H9 (cell line): ENCODE results near the gene NSFL1C. TPM values are rescaled to one million over a fixed set of nuclear protein-coding genes. Genes with fewer than 3 reads are reported as not detected.

Experiments used
- DNase-seq: peaks from one replicate; pipeline ENCODE4 v3.0.0-alpha.2; 2017
- H2AFZ ChIP-seq: one replicate; pipeline ENCODE4 v1.6.1; 2013; ENCODE audit warnings: mild to moderate bottlenecking, low read length, control low read depth, moderate library complexity
- H2AK5ac ChIP-seq: 2 replicates; pipeline ENCODE4 v1.6.1; 2013; ENCODE audit warnings: low read length, control low read depth, mixed read lengths; ENCODE audit not compliant: insufficient read length
- H2BK120ac ChIP-seq: one replicate; pipeline ENCODE4 v1.6.1; 2013; ENCODE audit warnings: low read depth, mild to moderate bottlenecking, low read length, control low read depth, inconsistent platforms; ENCODE audit not compliant: poor library complexity, severe bottlenecking
- H2BK12ac ChIP-seq: 2 replicates; pipeline ENCODE4 v1.6.1; 2013; ENCODE audit warnings: low read length, control low read depth, mixed read lengths, low read depth; ENCODE audit not compliant: insufficient read length
- H2BK15ac ChIP-seq: 2 replicates; pipeline ENCODE4 v1.6.1; 2013; ENCODE audit warnings: low read depth, low read length, control low read depth
- H2BK20ac ChIP-seq: one replicate; pipeline ENCODE4 v1.6.1; 2013; ENCODE audit warnings: low read depth, mild to moderate bottlenecking, low read length, control low read depth, inconsistent platforms; ENCODE audit not compliant: poor library complexity, severe bottlenecking
- H2BK5ac ChIP-seq: 2 replicates; pipeline ENCODE4 v1.6.1; 2013; ENCODE audit warnings: low read length, control low read depth, mixed read lengths; ENCODE audit not compliant: insufficient read length
- H3K14ac ChIP-seq: 2 replicates; pipeline ENCODE4 v1.6.1; 2013; ENCODE audit warnings: low read length, control low read depth; ENCODE audit not compliant: insufficient read depth
- H3K18ac ChIP-seq: 2 replicates; pipeline ENCODE4 v1.6.1; 2013; ENCODE audit warnings: low read depth, mild to moderate bottlenecking, mixed read lengths, low read length, control low read depth; ENCODE audit not compliant: insufficient read length
- H3K23ac ChIP-seq: 2 replicates; pipeline ENCODE4 v1.6.1; 2013; ENCODE audit warnings: low read length, control low read depth, mixed read lengths, low read depth; ENCODE audit not compliant: insufficient read length
- H3K23me2 ChIP-seq: 2 replicates; pipeline ENCODE4 v1.6.1; 2013; ENCODE audit warnings: low read depth, mild to moderate bottlenecking, mixed read lengths, low read length, control low read depth; ENCODE audit not compliant: insufficient read length, poor library complexity, severe bottlenecking
- H3K27ac ChIP-seq: 2 replicates; pipeline ENCODE4 v1.5.1; 2013; ENCODE audit warnings: low read length, control low read depth, mixed read lengths, low read depth; ENCODE audit not compliant: insufficient read length
- H3K27me3 ChIP-seq: 2 replicates; pipeline ENCODE4 v1.6.1; 2013; ENCODE audit warnings: low read length, control low read depth, inconsistent platforms; ENCODE audit not compliant: insufficient read depth
- H3K4ac ChIP-seq: 2 replicates; pipeline ENCODE4 v1.6.1; 2013; ENCODE audit warnings: low read depth, mild to moderate bottlenecking, control low read depth, inconsistent platforms, low read length, moderate library complexity
- H3K4me1 ChIP-seq: 2 replicates; pipeline ENCODE4 v1.6.1; 2013; ENCODE audit warnings: low read length, control low read depth, inconsistent platforms; ENCODE audit not compliant: insufficient read depth
- H3K4me2 ChIP-seq: 2 replicates; pipeline ENCODE4 v1.6.1; 2013; ENCODE audit warnings: low read length, control low read depth, mixed read lengths; ENCODE audit not compliant: insufficient read length, insufficient read depth
- H3K56ac ChIP-seq: 2 replicates; pipeline ENCODE4 v1.6.1; 2013; ENCODE audit warnings: low read depth, mild to moderate bottlenecking, mixed read lengths, low read length, control low read depth; ENCODE audit not compliant: insufficient read length
- H3K79me1 ChIP-seq: 2 replicates; pipeline ENCODE4 v1.6.1; 2013; ENCODE audit warnings: low read depth, mild to moderate bottlenecking, moderate library complexity, low read length, control low read depth, inconsistent platforms; ENCODE audit not compliant: insufficient read depth, poor library complexity, severe bottlenecking
- H3K79me2 ChIP-seq: 2 replicates; pipeline ENCODE4 v1.6.1; 2013; ENCODE audit warnings: low read length, control low read depth, inconsistent platforms; ENCODE audit not compliant: insufficient read depth
- H3K9ac ChIP-seq: 2 replicates; pipeline ENCODE4 v1.6.1; 2013; ENCODE audit warnings: low read length, control low read depth, mixed read lengths; ENCODE audit not compliant: insufficient read length; ENCODE audit errors: extremely low read depth
- H3K9me3 ChIP-seq: one replicate; pipeline ENCODE4 v1.6.1; 2013; ENCODE audit warnings: low read depth, low read length, inconsistent platforms; ENCODE audit not compliant: control insufficient read depth
- H3T11ph ChIP-seq: one replicate; pipeline ENCODE4 v1.6.1; 2013; ENCODE audit warnings: mild to moderate bottlenecking, low read length, control low read depth, inconsistent platforms
- H4K20me1 ChIP-seq: one replicate; pipeline ENCODE4 v1.6.1; 2013; ENCODE audit not compliant: control insufficient read depth, insufficient read length, insufficient read depth
- H4K5ac ChIP-seq: 2 replicates; pipeline ENCODE4 v1.6.1; 2013; ENCODE audit warnings: low read depth, mild to moderate bottlenecking, mixed read lengths, low read length, control low read depth; ENCODE audit not compliant: insufficient read length
- H4K8ac ChIP-seq: replicated peaks from 2 replicates; pipeline ENCODE4 v1.6.1; 2013; ENCODE audit warnings: low read length, control low read depth, mixed read lengths, low read depth; ENCODE audit not compliant: insufficient read length
- H4K91ac ChIP-seq: 2 replicates; pipeline ENCODE4 v1.6.1; 2013; ENCODE audit warnings: low read depth, mild to moderate bottlenecking, moderate library complexity, mixed read lengths, low read length, control low read depth; ENCODE audit not compliant: insufficient read length
- H3K27ac Mint-ChIP-seq, 3 experiments: 2 replicates in 2 of 3; 3 replicates in 1 of 3; pipeline ENCODE4 v1.8.0; 2020 to 2021; ENCODE audit warnings: mixed read lengths in 3 of 3, mild to moderate bottlenecking in 1 of 3, moderate library complexity in 1 of 3
- H3K27me3 Mint-ChIP-seq: 2 replicates; pipeline ENCODE4 v1.8.0; 2021; ENCODE audit warnings: low read depth, mild to moderate bottlenecking, moderate library complexity, mixed read lengths
- H3K36me3 Mint-ChIP-seq, 3 experiments: 2 replicates in 2 of 3; 3 replicates in 1 of 3; pipeline ENCODE4 v1.8.0; 2020 to 2021; ENCODE audit warnings: low read depth in 3 of 3, mixed read lengths in 3 of 3; ENCODE audit not compliant: insufficient read depth in 1 of 3
- H3K4me1 Mint-ChIP-seq, 2 experiments: 2 replicates each; pipeline ENCODE4 v1.8.0; 2020; ENCODE audit warnings: mixed read lengths in 2 of 2
- H3K4me3 Mint-ChIP-seq, 2 experiments: 2 replicates in 1 of 2; 3 replicates in 1 of 2; pipeline ENCODE4 v1.8.0; 2020 to 2021; ENCODE audit warnings: mild to moderate bottlenecking in 2 of 2, mixed read lengths in 2 of 2, moderate library complexity in 1 of 2
- H3K9me3 Mint-ChIP-seq, 2 experiments: 2 replicates in 1 of 2; 3 replicates in 1 of 2; pipeline ENCODE4 v1.8.0; 2020; ENCODE audit warnings: mild to moderate bottlenecking in 2 of 2, mixed read lengths in 2 of 2, moderate library complexity in 1 of 2
- CTCF ChIP-seq: fragments of 200-600 bp; sonication (generic); conservative IDR thresholded peaks from 3 replicates; pipeline ENCODE4 v1.8.0; 2021; ENCODE audit warnings: antibody characterized with exemption, mild to moderate bottlenecking
- WGBS: extraction: QIAGEN DNeasy Blood & Tissue Kit; methylation state at CpG from one replicate; pipeline ENCODE4 v1.1.7; 2013; ENCODE audit warnings: missing lambda C conversion rate, low lambda C conversion rate, mixed read lengths; ENCODE audit not compliant: insufficient read length; ENCODE audit errors: extremely low coverage; 5-methylcytosine and 5-hydroxymethylcytosine counted together
- total RNA-seq: library from RNA; stranded (reverse); gene quantifications from 2 replicates; pipeline ENCODE4 v1.2.1, GENCODE V29; 2021

Gene NSFL1C
- total RNA-seq, 1 experiment from 2014 or later, result 81.8 TPM

- Histone ChIP-seq H3K23me2 (no peaks in the 10 kb centered on the region), H3K27ac (no peak overlapping the region), H2BK20ac (no peak overlapping the region), H3K4me2 (no peak overlapping the region), H3K9ac (no peak overlapping the region), H2BK12ac (no peak overlapping the region), H2AK5ac (no peak overlapping the region), H2BK15ac (no peak overlapping the region), H2BK120ac (no peak overlapping the region), H3K18ac (no peak overlapping the region), H3K56ac (no peak overlapping the region), H3K4ac (no peak overlapping the region), H3K79me2 (no peaks in the 10 kb centered on the region), H4K20me1 (no peaks in the 10 kb centered on the region), H3K9me3 (peaks cover 11% of the 10 kb centered on the region), H3K79me1 (no peaks in the 10 kb centered on the region), H4K5ac (no peak overlapping the region), H2BK5ac (no peak overlapping the region), H3K14ac (no peak overlapping the region), H3K23ac (no peak overlapping the region), H4K91ac (no peak overlapping the region), H2AFZ (no peak overlapping the region), H4K8ac (no peak overlapping the region), H3K4me1 (peaks cover 7% of the 10 kb centered on the region), H3K27me3 (no peaks in the 10 kb centered on the region), H3T11ph (no peak overlapping the region)
- H3K27ac Mint-ChIP-seq, result no peak overlapping the region
- 0 out of 5 replicates have a peak overlapping the region, but pooled peaks of 1 of the 2 experiments have one; percentile 0 for H3K4me3 Mint-ChIP-seq
- peaks cover 51 to 62% of the 10 kb centered on the region in 2 experiments for H3K4me1 Mint-ChIP-seq
- WGBS, result no CpG with 5 or more reads among the region's 1 CpG
- H3K36me3 Mint-ChIP-seq, result peaks cover 19 to 34% (median 27%) of the 10 kb centered on the region in 3 experiments
- DNase-seq, result no peak
- peaks cover 34 to 37% of the 10 kb centered on the region in 2 experiments for H3K9me3 Mint-ChIP-seq
- no peak for TF ChIP-seq CTCF
- H3K27me3 Mint-ChIP-seq, result no peaks in the 10 kb centered on the region
Measured at GRCh38 chr20:1431158-1431557, 35.5 kb downstream of the NSFL1C start.
